Endothelial cell of umbilical vein (primary cell): ENCODE data around the gene ZNF701. TPM values are rescaled to one million over a fixed set of nuclear protein-coding genes. Genes with fewer than 3 reads are reported as not detected.
"Not testable (repeated sequence)": the region's sequence is repeated elsewhere in the genome, so short reads cannot be mapped to it uniquely, and the experiment has no call there.

ENCODE experiments used
- BruUV-seq: library from RNA; stranded (reverse); fragments of 400-500 nt; replicated peaks from 2 replicates; lab custom pipeline; 2021; lab: Mats Ljungman, UMichigan
- CTCF ChIA-PET: fragments of 300-600, 350-600 bp; sonication (Branson Sonifier 250); formaldehyde crosslinking; loops from one replicate; lab custom pipeline; 2021; ENCODE audit warnings: antibody characterized with exemption, inconsistent platforms; lab: Charles Lee
- POLR2A ChIA-PET: fragments of 300-600, 350-600 bp; sonication (Branson Sonifier 250); formaldehyde crosslinking; loops from one replicate; lab custom pipeline; 2021; ENCODE audit warnings: antibody characterized with exemption, inconsistent platforms; lab: Charles Lee
- DNase-seq: peaks from one replicate; pipeline ENCODE4 v3.0.0-alpha.2; 2011; ENCODE audit warnings: low read depth, low spot score
- FAIRE-seq: peaks from 2 replicates; lab custom pipeline; 2011; peaks lifted over from hg19 to GRCh38; lab: Jason Lieb, UNC
- H2AFZ ChIP-seq: 2 replicates; pipeline ENCODE4 v1.6.0; 2012; ENCODE audit warnings: low read depth, low read length, control low read depth, inconsistent platforms
- H3K27ac ChIP-seq: 2 replicates; pipeline ENCODE4 v1.5.1; 2011; ENCODE audit warnings: low read depth, mild to moderate bottlenecking, control low read depth, low read length, moderate library complexity; ENCODE audit not compliant: insufficient read depth
- H3K27me3 ChIP-seq, 2 experiments: 2 replicates each; pipeline versions ENCODE4 v1.6.0 to v1.6.1; 2011; ENCODE audit warnings: low read length in 2 of 2, mixed read lengths in 1 of 2; ENCODE audit not compliant: control insufficient read depth in 2 of 2, insufficient read depth in 2 of 2
- H3K36me3 ChIP-seq, 2 experiments: 2 replicates in 1 of 2; 3 replicates in 1 of 2; pipeline ENCODE4 v1.5.1; 2011; ENCODE audit warnings: low read length in 2 of 2, mild to moderate bottlenecking in 1 of 2, moderate library complexity in 1 of 2; ENCODE audit not compliant: control insufficient read depth in 2 of 2, insufficient read depth in 2 of 2; ENCODE audit errors: extremely low read depth in 1 of 2
- H3K4me1 ChIP-seq: 3 replicates; pipeline ENCODE4 v1.5.1; 2011; ENCODE audit warnings: mild to moderate bottlenecking, low read length; ENCODE audit not compliant: control insufficient read depth, insufficient read depth; ENCODE audit errors: extremely low read depth
- H3K4me2 ChIP-seq: 2 replicates; pipeline ENCODE4 v1.6.1; 2011; ENCODE audit warnings: low read length, control low read depth, mixed read lengths; ENCODE audit not compliant: insufficient read depth
- H3K4me3 ChIP-seq, 3 experiments: fragments of 200-600 bp in 1 of 3; sonication (generic), shearing (Covaris generic) in 1 of 3; replicated peaks in 1 of 3; 2 replicates each; pipeline ENCODE4 v1.5.1; 2011 to 2016; ENCODE audit warnings: control low read depth in 3 of 3, low read length in 3 of 3, mild to moderate bottlenecking in 2 of 3, inconsistent platforms in 1 of 3, low read depth in 1 of 3, moderate library complexity in 1 of 3; ENCODE audit not compliant: insufficient read depth in 1 of 3
- H3K79me2 ChIP-seq: 2 replicates; pipeline ENCODE4 v1.6.0; 2012; ENCODE audit warnings: low read length, inconsistent platforms; ENCODE audit not compliant: control insufficient read depth, insufficient read depth
- H3K9ac ChIP-seq: replicated peaks from 2 replicates; pipeline ENCODE3; 2011; ENCODE audit warnings: low read length, control low read depth; ENCODE audit not compliant: insufficient read depth; ENCODE audit errors: extremely low read depth
- H3K9me1 ChIP-seq: replicated peaks from 3 replicates; pipeline ENCODE4 v1.6.0; 2011; ENCODE audit warnings: mild to moderate bottlenecking, low read length; ENCODE audit not compliant: control insufficient read depth, insufficient read depth; ENCODE audit errors: extremely low read depth
- H3K9me3 ChIP-seq: replicated peaks from 2 replicates; pipeline ENCODE4 v1.5.1; 2012; ENCODE audit warnings: low read length, inconsistent platforms; ENCODE audit not compliant: control insufficient read depth, insufficient read depth
- H4K20me1 ChIP-seq: replicated peaks from 2 replicates; pipeline ENCODE3; 2011; ENCODE audit warnings: mild to moderate bottlenecking, low read length; ENCODE audit not compliant: control insufficient read depth, insufficient read depth; ENCODE audit errors: extremely low read depth
- FOS ChIP-seq: IDR thresholded peaks from 2 replicates; pipeline ENCODE4 v1.6.1; 2011; ENCODE audit warnings: mild to moderate bottlenecking, low read length, moderate library complexity, borderline replicate concordance; ENCODE audit not compliant: insufficient read depth
- JUN ChIP-seq: IDR thresholded peaks from 2 replicates; pipeline ENCODE4 v1.6.1; 2011; ENCODE audit warnings: borderline replicate concordance, low read depth; ENCODE audit not compliant: insufficient read length, insufficient read depth
- MYC ChIP-seq: IDR thresholded peaks from one replicate; pipeline ENCODE4 v1.6.1; 2011; ENCODE audit warnings: mild to moderate bottlenecking, low read depth, low read length
- POLR2A ChIP-seq: IDR thresholded peaks from 2 replicates; pipeline ENCODE4 v1.6.1; 2012; ENCODE audit warnings: low read depth, mild to moderate bottlenecking, control low read depth, low read length
- POLR2AphosphoS5 ChIP-seq: IDR thresholded peaks from 2 replicates; pipeline ENCODE4 v1.6.1; 2012; ENCODE audit warnings: low read depth, mild to moderate bottlenecking, control low read depth, low read length, moderate library complexity; ENCODE audit not compliant: insufficient read depth
- dilution Hi-C: fragments of 300-500 bp; cut with MboI; formaldehyde crosslinking; loops from one replicate; pipeline ENCODE4 v1.15.0; 2019; ENCODE audit warnings: low sequenced_read_pairs; ENCODE audit not compliant: extremely low pct_ligation_motif_present
- intact Hi-C: fragments of 100-400 bp; cut with micrococcal nuclease; formaldehyde crosslinking; loops from one replicate; pipeline ENCODE4 v1.10.0; 2022
- polyA plus RNA-seq, 4 experiments: library from polyadenylated mRNA; depleted of rRNA in 3 of 4; stranded (reverse) in 3 of 4; unstranded in 1 of 4; fragments of >200 nt; gene quantifications; 2 replicates each; pipeline versions ENCODE4 v1.2.1 to v1.2.3, GENCODE V29; 2011 to 2012; ENCODE audit warnings: missing spikeins in 1 of 4
- total RNA-seq: library from RNA; stranded (reverse); gene quantifications from 2 replicates; pipeline ENCODE4 v1.2.3, GENCODE V29; 2021
- TF ChIP-seq, protein P1 (sequence below), 2 donors: IDR thresholded peaks; 1 replicate in 1 of 2; 2 replicates in 1 of 2; pipeline ENCODE4 v1.5.1; 2011; ENCODE audit warnings: low read length in 2 of 2, mild to moderate bottlenecking in 2 of 2, moderate library complexity in 2 of 2, control low read depth in 1 of 2, inconsistent platforms in 1 of 2, low read depth in 1 of 2; ENCODE audit not compliant: insufficient read depth in 1 of 2; ENCODE audit errors: extremely low read depth in 1 of 2

Gene ZNF701
- total and polyA plus RNA-seq, 2 donors (not counting 3 experiments of a cell fraction or from before 2014, with no cell fraction given) = 4.4 to 12.1 TPM

- dilution Hi-C loops (no loop called here), intact Hi-C loops (no loop called here)
- no peak overlapping the region for H2AFZ ChIP-seq
- ChIA-PET POLR2A (no interaction called here), CTCF (no interaction called here)
- no peak overlapping the region for H3K9ac ChIP-seq
- no peaks in the 10 kb centered on the region for H3K9me1 ChIP-seq
- H4K20me1 ChIP-seq = no peaks in the 10 kb centered on the region
- no peak overlapping the region for H3K4me2 ChIP-seq
- no TSS peak for BruUV-seq
- H3K27me3 ChIP-seq = no peaks in the 10 kb centered on the region
- no peaks in the 10 kb centered on the region for H3K36me3 ChIP-seq
- H3K79me2 ChIP-seq = no peaks in the 10 kb centered on the region
- H3K4me1 ChIP-seq = no peaks in the 10 kb centered on the region
- DNase-seq (no peak), FAIRE-seq (no peak)
- no peak overlapping the region for H3K4me3 ChIP-seq
- TF ChIP-seq MYC (no peak), POLR2A (no peak)
- H3K9me3 ChIP-seq = no peaks in the 10 kb centered on the region
- H3K27ac ChIP-seq = no peak overlapping the region
Observed at GRCh38 chr19:52590728-52591127, 20.6 kb downstream of the ZNF701 start.

DNA sequence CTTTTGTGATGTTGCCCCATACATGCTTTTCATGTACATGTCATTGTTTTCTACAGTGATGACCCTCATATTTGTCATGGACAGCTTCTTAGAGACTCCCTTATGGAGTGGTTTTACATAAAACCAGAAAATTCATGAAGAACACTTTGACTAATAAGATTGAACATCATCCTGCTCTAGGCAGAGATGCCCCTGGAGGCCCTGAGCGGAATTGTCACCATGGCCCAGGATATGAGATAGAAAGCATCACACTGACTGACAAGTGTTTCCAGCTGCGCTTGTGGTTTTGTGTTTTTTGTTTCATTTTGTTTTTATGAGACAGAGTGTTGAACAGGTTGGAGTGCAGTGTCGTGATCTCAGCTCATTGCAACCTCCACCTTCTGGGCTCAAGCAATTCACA is 22.2 kb downstream of the ZNF701 start:
- Histone ChIP-seq H3K36me3 (peaks cover 0 to 3% of the 10 kb centered on the region in 2 experiments), H3K9me3 (no peaks in the 10 kb centered on the region), H3K9ac (no peak overlapping the region), H3K4me3 (no peak overlapping the region), H2AFZ (no peak overlapping the region), H4K20me1 (no peaks in the 10 kb centered on the region), H3K27ac (no peak overlapping the region), H3K79me2 (no peaks in the 10 kb centered on the region), H3K4me1 (no peaks in the 10 kb centered on the region), H3K4me2 (no peak overlapping the region), H3K9me1 (no peaks in the 10 kb centered on the region), H3K27me3 (no peaks in the 10 kb centered on the region)
- ChIA-PET POLR2A (no interaction called here), CTCF (no interaction called here)
- BruUV-seq = no TSS peak
- FAIRE-seq = no peak
- intact Hi-C loops (no loop called here), dilution Hi-C loops (no loop called here)
- DNase-seq = no peak
- TF ChIP-seq, protein P1, sequence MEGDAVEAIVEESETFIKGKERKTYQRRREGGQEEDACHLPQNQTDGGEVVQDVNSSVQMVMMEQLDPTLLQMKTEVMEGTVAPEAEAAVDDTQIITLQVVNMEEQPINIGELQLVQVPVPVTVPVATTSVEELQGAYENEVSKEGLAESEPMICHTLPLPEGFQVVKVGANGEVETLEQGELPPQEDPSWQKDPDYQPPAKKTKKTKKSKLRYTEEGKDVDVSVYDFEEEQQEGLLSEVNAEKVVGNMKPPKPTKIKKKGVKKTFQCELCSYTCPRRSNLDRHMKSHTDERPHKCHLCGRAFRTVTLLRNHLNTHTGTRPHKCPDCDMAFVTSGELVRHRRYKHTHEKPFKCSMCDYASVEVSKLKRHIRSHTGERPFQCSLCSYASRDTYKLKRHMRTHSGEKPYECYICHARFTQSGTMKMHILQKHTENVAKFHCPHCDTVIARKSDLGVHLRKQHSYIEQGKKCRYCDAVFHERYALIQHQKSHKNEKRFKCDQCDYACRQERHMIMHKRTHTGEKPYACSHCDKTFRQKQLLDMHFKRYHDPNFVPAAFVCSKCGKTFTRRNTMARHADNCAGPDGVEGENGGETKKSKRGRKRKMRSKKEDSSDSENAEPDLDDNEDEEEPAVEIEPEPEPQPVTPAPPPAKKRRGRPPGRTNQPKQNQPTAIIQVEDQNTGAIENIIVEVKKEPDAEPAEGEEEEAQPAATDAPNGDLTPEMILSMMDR (IDR thresholded peaks at IDR 0.05; ENCODE audit: extremely low read depth in 1 of 2, insufficient read depth in 1 of 2, low read depth in 1 of 2, low read length in 2 of 2) = no peak
- TF ChIP-seq MYC (no peak), POLR2AphosphoS5 (no peak), POLR2A (no peak), FOS (no peak), JUN (no peak)

GRCh38 chr19:52593441-52593840 is 23.4 kb downstream of the ZNF701 start:
- POLR2A ChIA-PET, dilution Hi-C loops, intact Hi-C loops: not testable (repeated sequence)

More at GRCh38 chr19:52593441-52593840, 23.4 kb downstream of the ZNF701 start:
- BruUV-seq, H3K9me1 ChIP-seq, H3K9ac ChIP-seq, H4K20me1 ChIP-seq, H2AFZ ChIP-seq, H3K27ac ChIP-seq, H3K4me1 ChIP-seq, H3K27me3 ChIP-seq, FAIRE-seq, H3K9me3 ChIP-seq, H3K79me2 ChIP-seq, H3K4me3 ChIP-seq, H3K36me3 ChIP-seq, CTCF ChIA-PET, H3K4me2 ChIP-seq, DNase-seq: not testable (repeated sequence)
